ENCODE data around the gene UBE2D4.
"Not testable (repeated sequence)": the region's sequence is repeated elsewhere in the genome, so short reads cannot be mapped to it uniquely, and the experiment has no call there.

GRCh38 chr7:43997532-43997931 lies 71.3 kb downstream of the UBE2D4 start, which contains the start of gene SPDYE1:
- not testable (repeated sequence) for TF ChIP-seq CTCF, POLR2A (IDR thresholded peaks at IDR 0.05)

All from thyroid gland (tissue), 4 donors.